GM12878 (cell line): Measurements from ENCODE around the gene C11orf58. TPM values are rescaled to one million over a fixed set of nuclear protein-coding genes. Genes with fewer than 3 reads are reported as not detected.

Source experiments
- ATAC-seq: fragments of 200-7000 bp; cut with Tn5 transposase; 3 replicates; pipeline ENCODE4 v1.9.1; 2020; ENCODE audit warnings: mild to moderate bottlenecking, moderate library complexity
- BruUV-seq: library from RNA; stranded (reverse); fragments of 400-500 nt; replicated peaks from 2 replicates; lab custom pipeline; 2021; lab: Mats Ljungman, UMichigan
- CTCF ChIA-PET: fragments of 300-600 bp; sonication (Branson Sonifier 250); formaldehyde crosslinking; extraction: SDS; loops from one replicate; lab custom pipeline; 2021; ENCODE audit warnings: inconsistent platforms; lab: Yijun Ruan, JAX
- POLR2A ChIA-PET: fragments of 350-600 bp; formaldehyde crosslinking; extraction: SDS; loops from one replicate; lab custom pipeline; 2021; ENCODE audit warnings: inconsistent platforms; lab: Charles Lee
- RAD21 ChIA-PET: fragments of 300-600 bp; sonication (Branson Sonifier 250); formaldehyde crosslinking; loops from one replicate; lab custom pipeline; 2023; ENCODE audit warnings: antibody characterized with exemption; ENCODE audit not compliant: unreplicated experiment; lab: Charles Lee
- SMC1A ChIA-PET: fragments of 300-600 bp; sonication (Branson Sonifier 250); formaldehyde crosslinking; loops from one replicate; lab custom pipeline; 2023; ENCODE audit not compliant: unreplicated experiment, uncharacterized antibody; lab: Charles Lee
- DNase-seq: peaks from one replicate; pipeline ENCODE4 v3.0.0-alpha.2; 2011; ENCODE audit warnings: low read depth, low spot score
- FAIRE-seq: peaks from 3 replicates; lab custom pipeline; 2011; peaks lifted over from hg19 to GRCh38; lab: Jason Lieb, UNC
- H2AFZ ChIP-seq: 2 replicates; pipeline ENCODE4 v1.6.0; 2011; ENCODE audit warnings: low read depth, low read length, control low read depth; ENCODE audit not compliant: control insufficient read depth
- H3K27ac ChIP-seq: 2 replicates; pipeline ENCODE4 v1.5.1; 2011; ENCODE audit warnings: control low read depth; ENCODE audit not compliant: control insufficient read depth, insufficient read depth
- H3K27me3 ChIP-seq, 2 experiments: replicated peaks in 1 of 2; 2 replicates each; pipeline versions ENCODE4 v1.6.0 to v1.6.1; 2011; ENCODE audit warnings: low read length in 1 of 2; ENCODE audit not compliant: control insufficient read depth in 2 of 2, insufficient read depth in 2 of 2
- H3K36me3 ChIP-seq, 2 experiments: 2 replicates each; pipeline ENCODE4 v1.5.1; 2011; ENCODE audit warnings: low read length in 1 of 2; ENCODE audit not compliant: control insufficient read depth in 2 of 2, insufficient read depth in 2 of 2
- H3K4me1 ChIP-seq: 2 replicates; pipeline ENCODE4 v1.6.1; 2011; ENCODE audit warnings: mild to moderate bottlenecking, low read length, moderate library complexity, mixed read lengths; ENCODE audit not compliant: control insufficient read depth, insufficient read depth
- H3K4me2 ChIP-seq: 2 replicates; pipeline ENCODE4 v1.6.0; 2011; ENCODE audit warnings: control low read depth; ENCODE audit not compliant: control insufficient read depth, insufficient read depth
- H3K4me3 ChIP-seq: fragments of 200-600 bp; sonication (generic); 2 replicates; pipeline ENCODE4 v1.5.1; 2016
- H3K79me2 ChIP-seq: 2 replicates; pipeline ENCODE4 v1.6.0; 2011; ENCODE audit warnings: low read length; ENCODE audit not compliant: control insufficient read depth, insufficient read depth
- H3K9ac ChIP-seq: 2 replicates; pipeline ENCODE4 v1.8.0; 2011; ENCODE audit warnings: low read length, control low read depth, mixed read lengths; ENCODE audit not compliant: control insufficient read depth, insufficient read depth
- H3K9me3 ChIP-seq: replicated peaks from 3 replicates; pipeline ENCODE4 v1.5.1; 2011; ENCODE audit warnings: mild to moderate bottlenecking, low read length; ENCODE audit not compliant: control insufficient read depth, insufficient read depth
- H4K20me1 ChIP-seq: 2 replicates; pipeline ENCODE4 v1.6.0; 2011; ENCODE audit not compliant: control insufficient read depth, insufficient read depth
- ATF3 ChIP-seq: IDR thresholded peaks from 2 replicates; pipeline ENCODE4 v1.6.1; 2011; ENCODE audit warnings: low read depth, mild to moderate bottlenecking, low read length, moderate library complexity, borderline replicate concordance; ENCODE audit errors: extremely low read depth
- CHD1 ChIP-seq: IDR thresholded peaks from 2 replicates; pipeline ENCODE4 v1.6.1; 2012; ENCODE audit warnings: low read depth, low read length, improper control_type of control experiment
- CHD4 ChIP-seq: fragments of 200-600 bp; sonication (generic); IDR thresholded peaks from 2 replicates; pipeline ENCODE4 v1.6.1; 2016; ENCODE audit warnings: mild to moderate bottlenecking
- NFYA ChIP-seq: IDR thresholded peaks from 2 replicates; pipeline ENCODE4 v1.6.1; 2011; ENCODE audit warnings: low read depth, mild to moderate bottlenecking, low read length, improper control_type of control experiment, borderline replicate concordance
- ZSCAN29 ChIP-seq: fragments of 450-650 bp; IDR thresholded peaks from 2 replicates; pipeline ENCODE4 v1.6.1; 2017; ENCODE audit warnings: mild to moderate bottlenecking, moderate library complexity
- WGBS: methylation state at CpG from one replicate; pipeline ENCODE4 v1.1.6; 2016; ENCODE audit warnings: low lambda C conversion rate; ENCODE audit not compliant: insufficient replicate concordance, insufficient coverage; ENCODE audit errors: missing lambda C conversion rate; 5-methylcytosine and 5-hydroxymethylcytosine counted together
- in situ Hi-C: fragments of 300-500 bp; cut with MboI; formaldehyde crosslinking; loops from 9 replicates; pipeline ENCODE4 v1.14.3; 2018; ENCODE audit warnings: mixed read lengths
- intact Hi-C: fragments of 100-400 bp; cut with micrococcal nuclease; formaldehyde crosslinking; loops from one replicate; pipeline ENCODE4 v1.14.2; 2022; ENCODE audit not compliant: unreplicated experiment
- polyA plus RNA-seq, 11 experiments: library from polyadenylated mRNA; depleted of rRNA in 4 of 11; unstranded in 6 of 11; stranded (reverse) in 5 of 11; fragments of >200 nt; fragmentation: Nextera tagmentation in 4 of 11; fragmentation: Illumina TruSeq in 1 of 11; extraction: Ambion mirVana in 4 of 11; extraction: Trizol in 1 of 11; gene quantifications; 1 replicate in 1 of 11; 2 replicates in 10 of 11; pipeline versions ENCODE4 v1.2.1 to v1.2.3, GENCODE V29; 2011 to 2016; ENCODE audit warnings: inconsistent platforms in 2 of 11, missing spikeins in 2 of 11, low read depth in 1 of 11
- total RNA-seq, 4 experiments: library from RNA; depleted of rRNA in 3 of 4; stranded (reverse); fragments of >200 nt in 3 of 4; fragmentation: Illumina TruSeq in 1 of 4; extraction: Trizol in 1 of 4; gene quantifications; 2 replicates each; pipeline versions ENCODE4 v1.2.1 to v1.2.3, GENCODE V29; 2013 to 2021
- TF ChIP-seq, protein P1 (sequence below): IDR thresholded peaks from 2 replicates; pipeline ENCODE4 v1.6.1; 2012; ENCODE audit warnings: low read depth, low read length, improper control_type of control experiment

Gene C11orf58
- total and polyA plus RNA-seq, 10 of the 15 experiments (the other 5 are each of a cell fraction or from before 2014, with no cell fraction given) = 98.2 to 379 (median 211) TPM

- TF ChIP-seq ATF3 (no peak), CHD4 (no peak), ZSCAN29 (no peak)
- TF ChIP-seq, protein P1, sequence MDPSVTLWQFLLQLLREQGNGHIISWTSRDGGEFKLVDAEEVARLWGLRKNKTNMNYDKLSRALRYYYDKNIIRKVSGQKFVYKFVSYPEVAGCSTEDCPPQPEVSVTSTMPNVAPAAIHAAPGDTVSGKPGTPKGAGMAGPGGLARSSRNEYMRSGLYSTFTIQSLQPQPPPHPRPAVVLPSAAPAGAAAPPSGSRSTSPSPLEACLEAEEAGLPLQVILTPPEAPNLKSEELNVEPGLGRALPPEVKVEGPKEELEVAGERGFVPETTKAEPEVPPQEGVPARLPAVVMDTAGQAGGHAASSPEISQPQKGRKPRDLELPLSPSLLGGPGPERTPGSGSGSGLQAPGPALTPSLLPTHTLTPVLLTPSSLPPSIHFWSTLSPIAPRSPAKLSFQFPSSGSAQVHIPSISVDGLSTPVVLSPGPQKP = no peak
These were observed 7.6 kb downstream of the C11orf58 start (continued) for GRCh38 chr11:16745950-16746605.

DNA sequence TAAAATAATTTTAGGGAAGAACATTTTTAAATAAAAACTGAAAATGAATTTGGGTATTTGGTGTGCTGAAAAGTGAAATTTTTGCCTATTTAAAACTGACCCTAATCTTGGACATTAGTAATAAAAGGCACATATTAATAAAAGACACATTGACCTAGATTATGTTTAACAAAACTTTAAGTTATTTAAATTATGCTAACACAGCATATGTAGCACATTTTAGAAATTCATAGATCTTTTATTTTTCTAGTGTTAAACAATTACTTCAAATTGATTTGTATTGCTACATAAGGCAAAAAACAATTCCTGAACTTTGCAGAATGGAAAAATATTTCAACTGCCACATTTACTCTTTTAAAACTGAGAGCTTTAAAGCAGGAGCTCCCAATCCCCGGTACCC, 10.6 kb downstream of the C11orf58 start:
- H3K36me3 ChIP-seq = peaks cover 6 to 49% of the 10 kb centered on the region in 2 experiments
- no peaks in the 10 kb centered on the region; the same call in 1 of the 2 replicates for H4K20me1 ChIP-seq
- no peak overlapping the region for H3K9ac ChIP-seq
- in situ Hi-C loops = no loop called here
- peaks cover 13% of the 10 kb centered on the region for H3K79me2 ChIP-seq
- H3K27ac ChIP-seq = no peak overlapping the region
- FAIRE-seq (no peak), ATAC-seq (no peak), DNase-seq (no peak)
- ChIA-PET RAD21 (interaction anchor here (1.1 kb wide), 1 partner anchor 10 kb away, joined by 4 read pairs; the partner anchor contains the start of gene C11orf58), POLR2A (interaction anchor here (2.9 kb wide), 1 partner anchor 10 kb away, joined by 17 read pairs; the partner anchor contains the start of gene C11orf58), SMC1A (interaction anchor here (1.8 to 2.0 kb wide), 2 partner anchors 9 to 11 kb away, joined by 6 to 8 read pairs; partner anchors contain the start of gene C11orf58), CTCF (interaction anchor here (1.1 to 3.4 kb wide), 3 partner anchors 9 to 117 kb away, joined by 3 to 12 read pairs (median 6); no protein-coding TSS in a partner anchor)
- no TSS peak for BruUV-seq
- no peak overlapping the region for H2AFZ ChIP-seq
- no peak overlapping the region for H3K4me3 ChIP-seq
- H3K4me2 ChIP-seq = no peak overlapping the region
- H3K9me3 ChIP-seq = no peaks in the 10 kb centered on the region
- 100% methylated on average over 1 of the region's 1 CpG for WGBS
- intact Hi-C loops = no loop called here
- TF ChIP-seq CHD1 (no peak), NFYA (no peak)
- no peaks in the 10 kb centered on the region for H3K4me1 ChIP-seq
- no peaks in the 10 kb centered on the region for H3K27me3 ChIP-seq
